ENCODE results near the gene GOLPH3. TPM values are rescaled to one million over a fixed set of nuclear protein-coding genes. Genes with fewer than 3 reads are reported as not detected.

The GOLPH3 gene
- total and polyA plus RNA-seq, 2 of the 4 experiments (the other 2 are of a cell fraction) = 38.2 to 41.3 TPM

DNA sequence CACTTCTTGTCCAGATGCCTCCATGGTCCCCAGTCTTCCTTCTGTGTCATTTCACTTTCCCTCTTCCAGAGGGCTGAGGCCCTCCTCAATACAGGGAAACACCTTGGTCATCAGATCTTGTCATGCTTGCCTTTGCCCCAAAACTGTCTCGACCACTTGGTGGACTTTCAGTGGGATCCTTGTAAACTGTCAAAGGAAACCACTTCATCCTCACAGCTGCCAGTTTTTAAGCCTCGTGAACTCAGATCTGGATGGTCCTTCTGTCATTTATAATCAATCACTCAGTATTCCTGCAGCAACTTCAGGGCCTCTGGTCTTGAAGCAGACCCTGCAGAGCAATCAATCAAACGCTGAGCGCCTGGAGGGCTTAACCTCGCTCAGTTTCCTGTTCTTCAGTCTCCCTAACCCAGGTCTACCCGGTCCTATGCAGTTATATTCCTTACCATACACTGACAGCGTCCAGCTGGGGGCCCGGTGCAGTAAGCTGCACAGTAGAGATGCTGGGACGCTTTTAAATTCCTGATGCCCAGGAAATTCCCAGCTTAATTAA, 74.6 kb downstream of the GOLPH3 start:
- Histone ChIP-seq H4K91ac (ENCODE audit: insufficient read depth, low read depth, low read length) (no peak overlapping the region), H3K4ac (ENCODE audit: low read depth, low read length) (no peak overlapping the region), H4K8ac (ENCODE audit: low read depth in 2 of 2, low read length in 2 of 2) (no peak overlapping the region), H3K14ac (replicated peaks; ENCODE audit: low read depth, low read length) (no peak overlapping the region), H3K27me3 (ENCODE audit: control insufficient read depth, insufficient read depth, low read length) (no peaks in the 10 kb centered on the region), H3K4me1 (ENCODE audit: control insufficient read depth, insufficient read depth, low read length) (no peaks in the 10 kb centered on the region), H3K18ac (ENCODE audit: low read depth, low read length) (no peak overlapping the region), H3K4me3 (ENCODE audit: insufficient read depth, low read depth, low read length) (no peak overlapping the region), H3K56ac (ENCODE audit: extremely low read depth, insufficient read depth, low read length) (no peak overlapping the region), H3K4me2 (ENCODE audit: low read depth, low read length) (no peak overlapping the region), H3K9me3 (ENCODE audit: control insufficient read depth, insufficient read depth, low read length) (no peaks in the 10 kb centered on the region), H2BK5ac (ENCODE audit: low read depth, low read length, poor library complexity, severe bottlenecking) (no peak overlapping the region), H3K23ac (ENCODE audit: low read depth, low read length) (no peak overlapping the region), H2BK120ac (ENCODE audit: low read depth, low read length) (no peak overlapping the region), H4K5ac (ENCODE audit: low read depth, low read length) (no peak overlapping the region), H3K9ac (ENCODE audit: low read depth, low read length) (no peak overlapping the region), H3K79me1 (ENCODE audit: low read depth in 1 of 2, low read length in 2 of 2) (peaks cover 6 to 9% of the 10 kb centered on the region in 2 experiments; a peak in 2 of 4 replicates), H2BK20ac (ENCODE audit: low read depth, low read length) (no peak overlapping the region), H2AK9ac (replicated peaks; ENCODE audit: low read depth, low read length, poor library complexity) (no peak overlapping the region), H3K27ac (ENCODE audit: insufficient read depth, low read length) (no peak overlapping the region), H4K20me1 (ENCODE audit: insufficient read depth, low read length) (no peaks in the 10 kb centered on the region), H2BK15ac (ENCODE audit: low read depth, low read length) (no peak overlapping the region), H3K36me3 (ENCODE audit: control insufficient read depth, insufficient read depth, low read length) (peaks cover 45% of the 10 kb centered on the region), H3K9me1 (ENCODE audit: insufficient read depth, low read length) (no peaks in the 10 kb centered on the region), H2AK5ac (ENCODE audit: low read depth, low read length) (no peak overlapping the region), H2AFZ (replicated peaks; ENCODE audit: low read length, poor library complexity) (no peak overlapping the region)
- ChIA-PET POLR2A (ENCODE audit: unreplicated experiment) (interaction anchor here (0.6 kb wide), 1 partner anchor 216 kb away, joined by 3 read pairs; no protein-coding TSS in a partner anchor), CTCF (no interaction called here)
- WGBS, 2 experiments (ENCODE audit: extremely low coverage in 2 of 2, insufficient read length in 1 of 2) = 69% methylated on average over 9 of the region's 9 CpGs; no CpG with 5 or more reads in 1 of the 2 experiments
- in situ Hi-C loops (cut with MboI; ENCODE audit: low sequenced_read_pairs) (no loop called here), intact Hi-C loops (cut with micrococcal nuclease) (no loop called here), dilution Hi-C loops (cut with HindIII; ENCODE audit: low sequenced_read_pairs, unreplicated experiment) (no loop called here)
- ATAC-seq (ENCODE audit: low read depth) = no peak
- BruUV-seq (replicated peaks) = no TSS peak
- no peak for TF ChIP-seq POLR2A (IDR thresholded peaks at IDR 0.05; ENCODE audit: low read depth, low read length)
- TF ChIP-seq, protein P1, sequence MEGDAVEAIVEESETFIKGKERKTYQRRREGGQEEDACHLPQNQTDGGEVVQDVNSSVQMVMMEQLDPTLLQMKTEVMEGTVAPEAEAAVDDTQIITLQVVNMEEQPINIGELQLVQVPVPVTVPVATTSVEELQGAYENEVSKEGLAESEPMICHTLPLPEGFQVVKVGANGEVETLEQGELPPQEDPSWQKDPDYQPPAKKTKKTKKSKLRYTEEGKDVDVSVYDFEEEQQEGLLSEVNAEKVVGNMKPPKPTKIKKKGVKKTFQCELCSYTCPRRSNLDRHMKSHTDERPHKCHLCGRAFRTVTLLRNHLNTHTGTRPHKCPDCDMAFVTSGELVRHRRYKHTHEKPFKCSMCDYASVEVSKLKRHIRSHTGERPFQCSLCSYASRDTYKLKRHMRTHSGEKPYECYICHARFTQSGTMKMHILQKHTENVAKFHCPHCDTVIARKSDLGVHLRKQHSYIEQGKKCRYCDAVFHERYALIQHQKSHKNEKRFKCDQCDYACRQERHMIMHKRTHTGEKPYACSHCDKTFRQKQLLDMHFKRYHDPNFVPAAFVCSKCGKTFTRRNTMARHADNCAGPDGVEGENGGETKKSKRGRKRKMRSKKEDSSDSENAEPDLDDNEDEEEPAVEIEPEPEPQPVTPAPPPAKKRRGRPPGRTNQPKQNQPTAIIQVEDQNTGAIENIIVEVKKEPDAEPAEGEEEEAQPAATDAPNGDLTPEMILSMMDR (conservative IDR thresholded peaks at IDR 0.05; ENCODE audit: low read depth, low read length) = no peak
- no peak for TF ChIP-seq NFE2L2 (IDR thresholded peaks at IDR 0.05; ENCODE audit: low read depth, low read length)
- TF ChIP-seq SMC3 (IDR thresholded peaks at IDR 0.05; ENCODE audit: low read depth, low read length) = no peak
- TF ChIP-seq USF2 (IDR thresholded peaks at IDR 0.05; ENCODE audit: low read depth, low read length) = no peak
- TF ChIP-seq CEBPB (IDR thresholded peaks at IDR 0.05; ENCODE audit: low read depth, low read length) = no peak
- TF ChIP-seq RAD21 (IDR thresholded peaks at IDR 0.05; ENCODE audit: low read length) = no peak
- no peak for TF ChIP-seq RCOR1 (IDR thresholded peaks at IDR 0.05; ENCODE audit: insufficient replicate concordance, low read length)
- no peak for TF ChIP-seq RFX5 (IDR thresholded peaks at IDR 0.05; ENCODE audit: low read depth, low read length)
- TF ChIP-seq MAZ (IDR thresholded peaks at IDR 0.05; ENCODE audit: borderline replicate concordance, low read depth, low read length) = no peak
- no peak for TF ChIP-seq MXI1 (IDR thresholded peaks at IDR 0.05; ENCODE audit: borderline replicate concordance, low read depth, low read length)
- no peak for TF ChIP-seq ELK1 (IDR thresholded peaks at IDR 0.05; ENCODE audit: borderline replicate concordance, low read depth, low read length)
- no peak for TF ChIP-seq BHLHE40 (IDR thresholded peaks at IDR 0.05; ENCODE audit: low read depth, low read length)
- no peak for TF ChIP-seq MAFK (IDR thresholded peaks at IDR 0.05; ENCODE audit: low read depth, low read length)
- TF ChIP-seq CHD1 (IDR thresholded peaks at IDR 0.05; ENCODE audit: low read depth, low read length) = no peak
- DNase-seq = no peak

Measured in IMR-90 (cell line).